ENCODE results near the gene TIAM2.

Gene TIAM2

GRCh38 chr6:155026022-155026705 is 31.0 kb downstream of the TIAM2 start:
- DNase-seq, result no peak

GRCh38 chr6:155026706-155027045 is 31.6 kb downstream of the TIAM2 start:
- no peak for DNase-seq

- no peak for DNase-seq
These were observed 35.1 kb downstream of the TIAM2 start for GRCh38 chr6:155030148-155030720.

- DNase-seq, result no peak
These were observed 36.0 kb downstream of the TIAM2 start for GRCh38 chr6:155031091-155031490.

GRCh38 chr6:155033021-155033791 is 38.1 kb downstream of the TIAM2 start:
- DNase-seq, result no peak

GRCh38 chr6:155036907-155037306 is 41.8 kb downstream of the TIAM2 start:
- no peak for DNase-seq

GRCh38 chr6:155038104-155038503 is 43.0 kb downstream of the TIAM2 start:
- DNase-seq, result no peak

- DNase-seq, result no peak
These were observed 43.4 kb downstream of the TIAM2 start for GRCh38 chr6:155038527-155038926.

GRCh38 chr6:155039618-155040017 is 44.5 kb downstream of the TIAM2 start:
- no peak for DNase-seq

- DNase-seq, result no peak
These were observed 45.0 kb downstream of the TIAM2 start for GRCh38 chr6:155040154-155040553.

- no peak for DNase-seq
These were observed 46.0 kb downstream of the TIAM2 start for GRCh38 chr6:155040901-155041650.

- no peak for DNase-seq
These were observed 46.7 kb downstream of the TIAM2 start for GRCh38 chr6:155041741-155042279.

- no peak for DNase-seq
These were observed 47.9 kb downstream of the TIAM2 start for GRCh38 chr6:155042983-155043382.

GRCh38 chr6:155045561-155046404 is 50.7 kb downstream of the TIAM2 start:
- DNase-seq, result no peak

GRCh38 chr6:155047523-155047922 is 52.4 kb downstream of the TIAM2 start:
- DNase-seq, result no peak

GRCh38 chr6:155050311-155050710 is 55.2 kb downstream of the TIAM2 start:
- DNase-seq, result peak; percentile 17

- no peak for DNase-seq
These were observed 59.6 kb downstream of the TIAM2 start for GRCh38 chr6:155054491-155055250.

- no peak for DNase-seq
These were observed 60.6 kb downstream of the TIAM2 start for GRCh38 chr6:155055729-155056128.

- DNase-seq, result no peak
These were observed 61.6 kb downstream of the TIAM2 start for GRCh38 chr6:155056756-155057155.

GRCh38 chr6:155061381-155061780 is 66.3 kb downstream of the TIAM2 start:
- DNase-seq, result no peak

- DNase-seq, result no peak
These were observed 67.8 kb downstream of the TIAM2 start for GRCh38 chr6:155062866-155063341.
